SK-N-SH (cell line): ENCODE data around the gene AJUBA.
"Not testable (repeated sequence)": the region's sequence is repeated elsewhere in the genome, so short reads cannot be mapped to it uniquely, and the experiment has no call there.

ENCODE experiments used
- EZH2phosphoT487 ChIP-seq: fragments of 200-600 bp; sonication (generic); IDR thresholded peaks from 2 replicates; pipeline ENCODE4 v1.6.1; 2017; ENCODE audit warnings: low read depth, mixed run types, mild to moderate bottlenecking, antibody characterized with exemption, moderate library complexity, borderline replicate concordance
- SIN3A ChIP-seq: IDR thresholded peaks from 2 replicates; pipeline ENCODE4 v1.6.1; 2012; ENCODE audit warnings: low read depth, mild to moderate bottlenecking, low read length, moderate library complexity, borderline replicate concordance
- TCF12 ChIP-seq: IDR thresholded peaks from 2 replicates; pipeline ENCODE4 v1.4.0; 2012
- TEAD4 ChIP-seq: IDR thresholded peaks from 2 replicates; pipeline ENCODE4 v1.4.0; 2012; ENCODE audit warnings: mild to moderate bottlenecking, borderline replicate concordance; ENCODE audit not compliant: insufficient read depth
- TF ChIP-seq, protein P1 (sequence below): fragments of 150-350 bp; IDR thresholded peaks from 2 replicates; pipeline ENCODE4 v1.6.1; 2016; ENCODE audit warnings: mild to moderate bottlenecking, low read depth, low read length
- TF ChIP-seq, protein P2 (sequence below): fragments of 200-600 bp; sonication (generic); IDR thresholded peaks from 2 replicates; pipeline ENCODE4 v1.6.1; 2017; ENCODE audit warnings: antibody characterized with exemption, mild to moderate bottlenecking, moderate library complexity
- TF ChIP-seq, protein P3 (sequence below): IDR thresholded peaks from 2 replicates; pipeline ENCODE4 v1.6.1; 2012; ENCODE audit warnings: mild to moderate bottlenecking, low read depth, low read length, moderate library complexity

DNA sequence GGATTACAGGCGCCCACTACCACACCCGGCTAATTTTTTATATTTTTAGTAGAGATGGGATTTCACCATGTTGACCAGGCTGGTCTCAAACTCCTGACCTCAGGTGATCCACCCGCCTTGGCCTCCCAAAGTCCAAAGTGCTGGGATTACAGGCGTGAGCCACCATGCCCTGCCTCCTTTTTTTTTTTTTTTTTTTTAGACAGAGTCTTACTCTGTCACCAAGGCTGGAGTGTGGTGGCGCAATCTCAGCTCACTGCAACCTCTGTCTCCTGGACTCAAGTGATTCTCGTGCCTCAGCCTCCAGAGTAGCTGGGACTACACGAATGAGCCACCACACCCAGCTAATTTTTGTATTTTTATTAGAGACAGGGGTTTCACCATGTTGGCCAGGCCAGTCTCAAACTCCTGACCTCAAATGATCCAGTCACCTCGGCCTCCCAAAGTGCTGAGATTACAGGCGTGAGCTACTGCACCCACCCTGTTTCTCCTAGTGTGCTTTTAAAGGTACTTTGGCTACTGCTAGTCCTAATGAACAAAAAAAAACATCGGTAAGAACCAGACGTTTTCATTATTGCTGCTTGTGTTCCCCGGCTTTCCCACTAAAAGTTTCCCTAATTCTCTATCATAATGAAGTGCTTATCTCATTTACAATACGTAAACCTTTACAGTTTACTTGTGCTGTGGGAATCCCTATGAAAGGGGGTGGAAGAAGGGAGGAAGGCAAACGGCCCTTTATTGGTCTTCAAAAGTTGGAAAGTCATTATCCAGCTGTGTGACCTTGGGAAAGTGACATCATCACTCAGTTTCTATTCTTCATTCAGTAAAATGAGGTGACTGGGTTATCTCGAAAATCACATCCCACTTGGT lies 16.2 kb downstream of the AJUBA start:
- TF ChIP-seq, protein P1, sequence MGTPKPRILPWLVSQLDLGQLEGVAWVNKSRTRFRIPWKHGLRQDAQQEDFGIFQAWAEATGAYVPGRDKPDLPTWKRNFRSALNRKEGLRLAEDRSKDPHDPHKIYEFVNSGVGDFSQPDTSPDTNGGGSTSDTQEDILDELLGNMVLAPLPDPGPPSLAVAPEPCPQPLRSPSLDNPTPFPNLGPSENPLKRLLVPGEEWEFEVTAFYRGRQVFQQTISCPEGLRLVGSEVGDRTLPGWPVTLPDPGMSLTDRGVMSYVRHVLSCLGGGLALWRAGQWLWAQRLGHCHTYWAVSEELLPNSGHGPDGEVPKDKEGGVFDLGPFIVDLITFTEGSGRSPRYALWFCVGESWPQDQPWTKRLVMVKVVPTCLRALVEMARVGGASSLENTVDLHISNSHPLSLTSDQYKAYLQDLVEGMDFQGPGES = not testable (repeated sequence)
- TF ChIP-seq SIN3A, EZH2phosphoT487, TEAD4, TCF12: not testable (repeated sequence)
- TF ChIP-seq, protein P2, sequence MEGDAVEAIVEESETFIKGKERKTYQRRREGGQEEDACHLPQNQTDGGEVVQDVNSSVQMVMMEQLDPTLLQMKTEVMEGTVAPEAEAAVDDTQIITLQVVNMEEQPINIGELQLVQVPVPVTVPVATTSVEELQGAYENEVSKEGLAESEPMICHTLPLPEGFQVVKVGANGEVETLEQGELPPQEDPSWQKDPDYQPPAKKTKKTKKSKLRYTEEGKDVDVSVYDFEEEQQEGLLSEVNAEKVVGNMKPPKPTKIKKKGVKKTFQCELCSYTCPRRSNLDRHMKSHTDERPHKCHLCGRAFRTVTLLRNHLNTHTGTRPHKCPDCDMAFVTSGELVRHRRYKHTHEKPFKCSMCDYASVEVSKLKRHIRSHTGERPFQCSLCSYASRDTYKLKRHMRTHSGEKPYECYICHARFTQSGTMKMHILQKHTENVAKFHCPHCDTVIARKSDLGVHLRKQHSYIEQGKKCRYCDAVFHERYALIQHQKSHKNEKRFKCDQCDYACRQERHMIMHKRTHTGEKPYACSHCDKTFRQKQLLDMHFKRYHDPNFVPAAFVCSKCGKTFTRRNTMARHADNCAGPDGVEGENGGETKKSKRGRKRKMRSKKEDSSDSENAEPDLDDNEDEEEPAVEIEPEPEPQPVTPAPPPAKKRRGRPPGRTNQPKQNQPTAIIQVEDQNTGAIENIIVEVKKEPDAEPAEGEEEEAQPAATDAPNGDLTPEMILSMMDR = not testable (repeated sequence)
- TF ChIP-seq, protein P3, sequence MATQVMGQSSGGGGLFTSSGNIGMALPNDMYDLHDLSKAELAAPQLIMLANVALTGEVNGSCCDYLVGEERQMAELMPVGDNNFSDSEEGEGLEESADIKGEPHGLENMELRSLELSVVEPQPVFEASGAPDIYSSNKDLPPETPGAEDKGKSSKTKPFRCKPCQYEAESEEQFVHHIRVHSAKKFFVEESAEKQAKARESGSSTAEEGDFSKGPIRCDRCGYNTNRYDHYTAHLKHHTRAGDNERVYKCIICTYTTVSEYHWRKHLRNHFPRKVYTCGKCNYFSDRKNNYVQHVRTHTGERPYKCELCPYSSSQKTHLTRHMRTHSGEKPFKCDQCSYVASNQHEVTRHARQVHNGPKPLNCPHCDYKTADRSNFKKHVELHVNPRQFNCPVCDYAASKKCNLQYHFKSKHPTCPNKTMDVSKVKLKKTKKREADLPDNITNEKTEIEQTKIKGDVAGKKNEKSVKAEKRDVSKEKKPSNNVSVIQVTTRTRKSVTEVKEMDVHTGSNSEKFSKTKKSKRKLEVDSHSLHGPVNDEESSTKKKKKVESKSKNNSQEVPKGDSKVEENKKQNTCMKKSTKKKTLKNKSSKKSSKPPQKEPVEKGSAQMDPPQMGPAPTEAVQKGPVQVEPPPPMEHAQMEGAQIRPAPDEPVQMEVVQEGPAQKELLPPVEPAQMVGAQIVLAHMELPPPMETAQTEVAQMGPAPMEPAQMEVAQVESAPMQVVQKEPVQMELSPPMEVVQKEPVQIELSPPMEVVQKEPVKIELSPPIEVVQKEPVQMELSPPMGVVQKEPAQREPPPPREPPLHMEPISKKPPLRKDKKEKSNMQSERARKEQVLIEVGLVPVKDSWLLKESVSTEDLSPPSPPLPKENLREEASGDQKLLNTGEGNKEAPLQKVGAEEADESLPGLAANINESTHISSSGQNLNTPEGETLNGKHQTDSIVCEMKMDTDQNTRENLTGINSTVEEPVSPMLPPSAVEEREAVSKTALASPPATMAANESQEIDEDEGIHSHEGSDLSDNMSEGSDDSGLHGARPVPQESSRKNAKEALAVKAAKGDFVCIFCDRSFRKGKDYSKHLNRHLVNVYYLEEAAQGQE = not testable (repeated sequence)
